HG02571 (cell line): ENCODE data around the gene OBI1.
"Not testable (repeated sequence)": the region's sequence is repeated elsewhere in the genome, so short reads cannot be mapped to it uniquely, and the experiment has no call there.

ENCODE experiments used
- ATAC-seq: cut with Tn5 transposase; IDR thresholded peaks from one replicate; pipeline ENCODE4 v1.9.1; 2021; ENCODE audit warnings: mild to moderate bottlenecking, moderate library complexity; ENCODE audit not compliant: unreplicated experiment

The OBI1 gene

GRCh38 chr13:78649997-78650716 lies 8.8 kb downstream of the OBI1 start:
- ATAC-seq, result no peak

- not testable (repeated sequence) for ATAC-seq
Observed at GRCh38 chr13:78647109-78647678, 11.8 kb downstream of the OBI1 start.

- ATAC-seq, result peak; percentile 78
Observed at GRCh38 chr13:78638216-78638615, 20.7 kb downstream of the OBI1 start.

GRCh38 chr13:78636495-78636894 lies 22.5 kb downstream of the OBI1 start:
- ATAC-seq, result no peak

- ATAC-seq, result no peak
Observed at GRCh38 chr13:78632996-78633395, 26.0 kb downstream of the OBI1 start.

- ATAC-seq, result no peak
Observed at GRCh38 chr13:78631077-78631476, 27.9 kb downstream of the OBI1 start.

- no peak for ATAC-seq
Observed at GRCh38 chr13:78630511-78630910, 28.4 kb downstream of the OBI1 start.

- ATAC-seq, result no peak
Observed at GRCh38 chr13:78625384-78625783, 33.6 kb downstream of the OBI1 start.

GRCh38 chr13:78623132-78623531 lies 35.8 kb downstream of the OBI1 start:
- ATAC-seq, result no peak

- ATAC-seq, result no peak
Observed at GRCh38 chr13:78620936-78621470, 38.0 kb downstream of the OBI1 start.

GRCh38 chr13:78618411-78618810 lies 40.5 kb downstream of the OBI1 start:
- ATAC-seq, result no peak

- no peak for ATAC-seq
Observed at GRCh38 chr13:78611040-78611439, 47.9 kb downstream of the OBI1 start.

GRCh38 chr13:78610381-78610883 lies 48.5 kb downstream of the OBI1 start:
- ATAC-seq, result no peak

GRCh38 chr13:78609464-78610205 lies 49.3 kb downstream of the OBI1 start:
- ATAC-seq, result no peak

GRCh38 chr13:78608688-78609463 lies 50.1 kb downstream of the OBI1 start:
- no peak for ATAC-seq

- ATAC-seq, result no peak
Observed at GRCh38 chr13:78608252-78608687, 50.7 kb downstream of the OBI1 start.

GRCh38 chr13:78607409-78608251 lies 51.3 kb downstream of the OBI1 start:
- ATAC-seq, result no peak

GRCh38 chr13:78606471-78607408 lies 52.2 kb downstream of the OBI1 start:
- no peak for ATAC-seq
